Cerebellar cortex (tissue), 1 donor: ENCODE measurements around the gene KMT2B.
"Not testable (repeated sequence)": the region's sequence is repeated elsewhere in the genome, so short reads cannot be mapped to it uniquely, and the experiment has no call there.

Experiments used
- DNase-seq: peaks from one replicate; pipeline ENCODE4 v3.0.0-alpha.2; 2015; ENCODE audit warnings: low spot score

Gene KMT2B, protein sequence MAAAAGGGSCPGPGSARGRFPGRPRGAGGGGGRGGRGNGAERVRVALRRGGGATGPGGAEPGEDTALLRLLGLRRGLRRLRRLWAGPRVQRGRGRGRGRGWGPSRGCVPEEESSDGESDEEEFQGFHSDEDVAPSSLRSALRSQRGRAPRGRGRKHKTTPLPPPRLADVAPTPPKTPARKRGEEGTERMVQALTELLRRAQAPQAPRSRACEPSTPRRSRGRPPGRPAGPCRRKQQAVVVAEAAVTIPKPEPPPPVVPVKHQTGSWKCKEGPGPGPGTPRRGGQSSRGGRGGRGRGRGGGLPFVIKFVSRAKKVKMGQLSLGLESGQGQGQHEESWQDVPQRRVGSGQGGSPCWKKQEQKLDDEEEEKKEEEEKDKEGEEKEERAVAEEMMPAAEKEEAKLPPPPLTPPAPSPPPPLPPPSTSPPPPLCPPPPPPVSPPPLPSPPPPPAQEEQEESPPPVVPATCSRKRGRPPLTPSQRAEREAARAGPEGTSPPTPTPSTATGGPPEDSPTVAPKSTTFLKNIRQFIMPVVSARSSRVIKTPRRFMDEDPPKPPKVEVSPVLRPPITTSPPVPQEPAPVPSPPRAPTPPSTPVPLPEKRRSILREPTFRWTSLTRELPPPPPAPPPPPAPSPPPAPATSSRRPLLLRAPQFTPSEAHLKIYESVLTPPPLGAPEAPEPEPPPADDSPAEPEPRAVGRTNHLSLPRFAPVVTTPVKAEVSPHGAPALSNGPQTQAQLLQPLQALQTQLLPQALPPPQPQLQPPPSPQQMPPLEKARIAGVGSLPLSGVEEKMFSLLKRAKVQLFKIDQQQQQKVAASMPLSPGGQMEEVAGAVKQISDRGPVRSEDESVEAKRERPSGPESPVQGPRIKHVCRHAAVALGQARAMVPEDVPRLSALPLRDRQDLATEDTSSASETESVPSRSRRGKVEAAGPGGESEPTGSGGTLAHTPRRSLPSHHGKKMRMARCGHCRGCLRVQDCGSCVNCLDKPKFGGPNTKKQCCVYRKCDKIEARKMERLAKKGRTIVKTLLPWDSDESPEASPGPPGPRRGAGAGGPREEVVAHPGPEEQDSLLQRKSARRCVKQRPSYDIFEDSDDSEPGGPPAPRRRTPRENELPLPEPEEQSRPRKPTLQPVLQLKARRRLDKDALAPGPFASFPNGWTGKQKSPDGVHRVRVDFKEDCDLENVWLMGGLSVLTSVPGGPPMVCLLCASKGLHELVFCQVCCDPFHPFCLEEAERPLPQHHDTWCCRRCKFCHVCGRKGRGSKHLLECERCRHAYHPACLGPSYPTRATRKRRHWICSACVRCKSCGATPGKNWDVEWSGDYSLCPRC (N-terminal part only)

DNA sequence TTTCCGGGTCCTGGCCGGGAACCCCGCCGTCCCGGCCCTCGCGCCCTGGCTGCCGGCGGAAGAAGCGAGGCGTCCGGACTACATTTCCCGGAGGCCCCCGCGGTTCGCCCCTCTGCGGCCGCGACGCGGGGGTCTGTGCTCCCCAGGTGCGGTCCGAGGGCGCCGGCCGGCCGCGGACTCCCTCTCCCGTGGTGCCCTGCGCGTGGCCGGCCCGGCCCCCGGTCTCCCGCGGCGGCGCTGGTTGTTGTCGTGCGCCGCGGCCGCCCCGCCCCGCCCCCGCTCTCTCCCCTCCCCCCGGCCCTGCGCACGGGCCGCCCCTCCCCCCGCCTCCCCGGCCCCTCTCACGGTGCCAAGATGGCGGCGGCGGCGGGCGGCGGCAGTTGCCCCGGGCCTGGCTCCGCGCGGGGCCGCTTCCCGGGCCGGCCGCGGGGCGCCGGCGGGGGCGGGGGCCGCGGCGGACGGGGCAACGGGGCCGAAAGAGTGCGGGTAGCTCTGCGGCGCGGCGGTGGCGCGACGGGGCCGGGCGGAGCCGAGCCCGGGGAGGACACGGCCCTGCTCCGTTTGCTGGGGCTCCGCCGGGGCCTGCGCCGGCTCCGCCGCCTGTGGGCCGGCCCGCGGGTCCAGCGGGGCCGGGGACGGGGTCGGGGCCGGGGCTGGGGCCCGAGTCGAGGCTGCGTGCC, at the start of gene KMT2B:
Gene KMT2B (plus strand): TSS at position 339 of the 680 bp plus-strand sequence. CDS start 16 bp downstream, at position 355.
- no peak for DNase-seq

DNA sequence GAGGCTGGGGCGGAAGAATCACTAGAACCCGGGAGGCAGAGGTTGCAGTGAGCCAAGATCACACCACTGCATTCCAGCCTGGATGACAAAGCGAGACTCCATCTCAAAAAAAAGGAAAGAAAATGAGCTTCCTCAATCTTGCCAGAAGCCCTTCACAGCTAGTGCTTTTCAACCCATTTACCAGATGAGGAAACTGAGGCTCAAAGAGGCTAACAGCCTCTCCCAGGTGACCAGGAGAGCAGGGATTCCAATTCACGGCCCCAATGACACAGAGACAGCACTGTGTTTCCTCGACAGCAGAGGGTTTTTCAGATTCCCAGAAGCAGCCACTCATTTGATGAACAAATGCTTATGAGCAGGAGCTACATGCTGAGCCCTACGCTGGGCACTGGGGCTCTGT, 48.2 kb upstream of the KMT2B start:
- DNase-seq, result no peak

DNA sequence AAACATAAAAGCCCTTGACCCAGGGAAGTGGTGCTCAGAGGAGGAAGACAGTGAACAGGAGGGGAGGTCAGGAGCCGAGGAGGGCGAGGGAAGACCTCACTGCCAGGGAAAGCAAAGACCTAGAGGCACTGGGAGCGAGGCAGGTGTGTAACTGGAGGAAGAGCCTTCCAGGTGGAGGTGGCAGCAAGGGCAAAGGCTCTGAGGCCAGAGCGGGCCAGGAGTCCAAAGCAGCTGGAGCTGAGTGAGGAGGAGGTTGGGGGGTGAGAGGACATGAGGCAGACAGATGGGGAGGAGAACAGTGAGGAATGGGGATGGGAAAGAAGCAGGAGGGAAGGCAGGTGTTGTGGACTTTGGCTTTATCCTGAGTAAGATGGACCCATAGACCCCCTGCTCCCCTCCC, 47.8 kb upstream of the KMT2B start:
- no peak for DNase-seq

DNA sequence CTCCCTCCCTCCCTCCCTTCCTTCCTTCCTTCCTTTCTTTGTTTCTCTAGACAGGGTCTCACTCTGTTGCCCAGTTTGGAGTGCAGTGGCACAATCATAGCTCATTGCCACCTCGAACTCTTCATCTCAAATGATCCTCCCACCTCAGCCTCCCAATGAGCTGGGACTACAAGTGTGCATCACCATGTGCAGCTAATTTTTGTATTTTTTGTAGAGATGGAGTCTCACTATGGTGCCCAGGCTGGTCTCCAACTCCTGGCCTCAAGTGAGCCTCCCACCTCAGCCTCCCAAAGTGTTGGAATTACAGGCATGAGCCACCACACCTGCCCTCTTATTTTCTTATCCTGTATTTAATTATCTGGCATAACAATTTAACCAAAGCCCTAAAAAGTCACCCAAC, 47.1 kb upstream of the KMT2B start:
- no peak for DNase-seq

DNA sequence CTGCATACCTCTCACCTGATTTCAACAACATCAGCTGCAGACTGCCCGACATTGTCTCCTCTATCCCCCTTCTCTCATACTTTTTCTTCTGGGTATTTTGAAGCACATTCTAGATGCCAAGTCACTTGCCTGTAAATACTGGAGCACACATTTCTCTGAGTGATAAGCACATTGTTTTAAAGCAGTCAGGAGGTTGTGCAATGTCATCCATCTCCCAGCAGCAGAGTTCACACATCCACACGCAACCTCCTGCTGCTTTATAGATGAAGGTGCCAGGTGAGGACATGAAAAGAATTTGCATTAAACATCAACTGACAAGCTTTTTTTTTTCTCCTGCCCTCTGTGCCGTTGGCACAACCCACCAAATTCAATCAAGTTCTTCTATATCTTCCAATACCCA, 46.0 kb upstream of the KMT2B start:
- no peak for DNase-seq

DNA sequence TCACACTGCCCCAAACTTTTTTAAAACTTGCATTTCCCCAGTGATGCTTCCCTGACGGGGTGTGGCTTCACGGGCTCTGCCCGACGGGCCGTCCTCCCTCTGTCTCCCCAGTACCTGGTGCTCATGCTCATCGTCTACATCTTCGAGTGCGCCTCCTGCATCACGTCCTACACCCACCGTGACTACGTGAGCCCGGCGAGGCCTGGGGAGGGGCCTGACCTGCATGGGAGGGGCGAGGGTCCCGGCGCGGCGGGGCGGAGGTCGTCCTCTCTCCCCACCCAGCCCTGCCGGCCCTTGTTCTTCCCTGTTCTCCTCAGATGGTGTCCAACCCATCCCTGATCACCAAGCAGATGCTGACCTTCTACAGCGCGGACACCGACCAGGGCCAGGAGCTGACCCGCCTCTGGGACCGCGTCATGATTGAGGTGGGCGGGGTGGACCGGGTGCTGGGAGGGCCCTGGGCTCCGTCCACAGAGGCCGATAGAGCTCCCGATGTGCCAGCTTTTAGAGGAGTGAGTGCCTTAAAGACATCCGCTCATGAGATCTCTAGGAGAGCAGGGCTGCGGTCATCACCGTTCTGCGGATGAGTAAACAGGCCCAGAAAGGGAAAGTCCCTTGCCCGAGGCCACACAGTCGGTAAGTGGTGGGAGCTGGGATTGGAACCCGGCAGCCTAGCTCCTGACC, 44.5 kb upstream of the KMT2B start:
- no peak for DNase-seq

DNA sequence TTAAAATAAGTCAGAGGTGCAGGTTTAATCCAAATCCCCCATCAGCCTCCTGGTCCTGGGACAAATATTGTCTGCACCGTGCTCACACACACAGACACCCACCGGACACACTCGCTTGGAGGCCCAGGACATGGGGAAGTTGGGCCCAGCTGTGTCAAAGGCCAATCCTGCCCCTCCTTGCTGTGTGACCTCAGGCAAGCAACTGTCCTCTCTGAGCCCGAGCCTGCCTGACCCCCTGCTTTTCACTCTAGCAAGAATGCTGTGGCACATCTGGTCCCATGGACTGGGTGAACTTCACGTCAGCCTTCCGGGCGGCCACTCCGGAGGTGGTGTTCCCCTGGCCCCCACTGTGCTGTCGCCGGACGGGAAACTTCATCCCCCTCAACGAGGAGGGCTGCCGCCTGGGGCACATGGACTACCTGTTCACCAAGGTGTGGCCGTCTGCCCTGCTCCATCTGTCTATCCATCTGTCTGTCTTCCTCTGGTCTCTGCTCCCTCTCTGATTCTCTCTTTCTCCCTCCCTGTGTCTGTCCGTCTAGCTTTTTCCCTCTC, 42.1 kb upstream of the KMT2B start:
- no peak for DNase-seq

DNA sequence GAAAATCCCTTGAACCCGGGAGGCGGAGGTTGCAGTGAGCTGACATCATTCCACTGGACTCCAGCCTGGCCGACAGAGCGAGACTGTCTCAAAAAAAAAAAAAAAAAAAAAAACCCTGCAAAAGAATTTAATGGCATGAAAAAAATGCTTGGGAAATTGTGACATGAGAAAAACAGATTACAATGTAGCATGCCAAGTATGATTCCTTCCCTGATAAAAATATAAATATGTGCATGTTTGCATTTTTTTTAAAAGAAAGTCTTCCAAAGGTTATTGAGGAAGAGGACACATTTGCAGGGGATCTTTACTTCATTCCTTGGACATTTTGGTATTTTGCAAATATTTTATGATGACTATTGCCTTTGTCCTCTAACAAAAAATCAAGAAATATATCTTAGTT, 28.0 kb upstream of the KMT2B start:
- no peak for DNase-seq

DNA sequence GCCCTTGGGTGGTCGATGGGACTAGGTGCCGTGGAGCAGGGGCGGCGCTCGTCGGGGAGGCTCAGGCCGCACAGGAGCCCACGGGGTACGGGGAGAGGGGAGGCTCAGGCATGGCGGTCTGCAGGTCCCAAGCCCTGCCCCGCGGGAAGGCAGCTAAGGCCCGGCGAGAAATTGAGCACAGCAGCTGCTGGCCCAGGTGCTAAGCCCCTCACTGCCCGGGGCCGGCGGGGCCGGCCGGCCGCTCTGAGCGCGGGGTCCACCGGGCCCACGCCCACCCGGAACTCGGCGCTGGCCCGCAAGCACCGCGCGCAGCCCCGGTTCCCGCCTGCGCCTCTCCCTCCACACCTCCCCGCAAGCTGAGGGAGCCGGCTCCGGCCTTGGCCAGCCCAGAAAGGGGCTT, 26.7 kb upstream of the KMT2B start:
- DNase-seq, result not testable (repeated sequence)

DNA sequence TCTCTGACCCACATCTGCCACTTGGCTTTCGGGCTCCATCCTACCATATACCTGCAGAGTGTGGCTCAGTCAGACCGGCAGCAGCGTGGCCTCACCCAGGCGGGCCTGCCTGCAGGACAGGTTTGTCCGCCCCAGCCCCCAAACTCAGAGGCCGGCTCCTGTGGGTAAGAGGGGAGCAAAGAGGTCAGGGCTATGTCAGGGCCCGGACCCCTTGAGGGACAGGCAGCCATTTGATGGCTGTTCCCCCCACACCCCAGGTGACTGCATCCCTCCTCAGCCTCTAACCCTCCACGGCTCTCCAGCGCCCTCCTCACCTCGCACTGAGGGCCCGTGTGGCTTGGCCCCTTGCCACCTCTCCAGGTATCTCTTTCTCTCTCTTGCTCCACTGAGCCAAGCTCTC, 25.8 kb upstream of the KMT2B start:
- no peak for DNase-seq

DNA sequence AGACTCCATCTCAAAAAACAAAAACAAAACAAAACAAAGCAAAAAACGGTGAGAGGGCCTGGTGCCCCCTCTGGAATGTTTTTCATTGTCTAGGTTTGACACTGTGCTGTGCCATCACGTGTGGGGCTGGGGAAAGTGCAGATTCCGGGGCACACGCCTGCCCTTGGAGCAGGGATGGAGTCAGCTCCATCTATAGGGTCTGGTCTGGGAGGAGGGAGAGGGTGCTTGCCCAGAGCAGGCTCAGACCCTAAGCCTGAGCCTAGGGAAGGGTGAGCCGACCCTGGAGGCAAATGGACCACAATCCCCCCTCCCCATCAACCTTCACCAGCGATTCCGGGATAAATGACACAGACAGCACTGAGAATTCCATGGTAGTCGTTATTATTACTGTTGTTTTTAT, 24.4 kb upstream of the KMT2B start:
- no peak for DNase-seq

DNA sequence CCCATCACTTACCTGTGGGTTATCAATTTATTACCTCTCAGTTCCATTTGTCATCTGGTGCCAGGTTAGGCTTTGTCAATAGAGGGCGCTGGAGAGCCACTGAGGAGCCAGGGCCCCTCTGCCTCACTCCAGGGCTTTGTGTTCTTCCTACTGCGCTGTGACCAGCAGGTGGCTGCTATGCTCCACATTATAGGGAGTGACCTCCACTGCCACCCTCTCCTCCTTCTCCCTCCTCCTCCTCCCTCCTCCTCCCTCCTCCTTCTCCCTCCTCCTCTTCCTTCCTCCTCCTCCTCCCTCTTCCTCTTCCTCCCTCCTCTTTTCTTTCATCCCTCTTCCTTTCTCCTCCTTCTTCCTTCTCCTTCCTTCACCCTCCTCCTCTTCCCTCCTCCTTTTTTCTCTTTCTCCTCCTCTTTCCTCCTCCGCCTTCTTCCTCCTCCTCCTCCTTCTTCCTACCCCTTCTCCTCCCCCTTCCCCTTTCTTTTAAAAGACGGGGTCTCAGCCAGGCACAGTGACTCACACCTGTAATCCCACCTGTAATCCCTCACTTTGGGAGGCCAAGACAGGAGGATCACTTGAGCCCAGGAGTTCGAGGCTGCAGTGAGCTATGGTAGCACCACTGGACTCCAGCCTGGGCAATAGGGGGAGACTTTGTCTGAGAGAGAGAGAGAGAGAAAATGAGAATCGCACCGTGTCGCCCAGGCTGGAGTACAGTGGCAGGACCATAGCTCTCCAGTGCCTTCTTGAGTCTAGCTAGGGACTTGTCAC, 23.8 kb upstream of the KMT2B start:
- DNase-seq, result peak; percentile 93

DNA sequence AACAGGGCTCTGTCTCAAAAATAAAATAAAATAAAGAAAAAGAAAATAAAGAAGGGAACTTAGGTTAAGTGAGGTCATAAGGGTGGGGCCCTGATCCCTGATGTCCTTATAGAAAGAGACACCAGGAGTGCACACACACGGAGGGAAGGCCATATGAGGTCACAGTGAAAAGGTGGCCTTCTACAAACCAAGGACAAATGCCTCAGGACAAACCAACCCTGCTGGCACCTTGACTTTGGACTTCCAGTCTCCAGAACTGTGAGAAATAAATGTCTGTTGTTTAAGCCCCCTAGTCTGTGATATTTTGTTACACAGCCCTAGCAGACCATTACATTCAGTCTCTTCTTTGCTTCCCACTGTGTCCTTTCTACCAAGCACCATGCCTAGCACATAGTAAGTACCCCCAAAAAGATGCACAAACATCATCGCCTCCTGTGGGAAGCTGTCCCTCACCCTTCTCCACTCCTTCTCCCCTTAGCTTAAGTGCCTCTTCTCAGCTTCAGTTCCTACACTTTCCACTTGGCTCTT, 21.8 kb upstream of the KMT2B start:
- no peak for DNase-seq

DNA sequence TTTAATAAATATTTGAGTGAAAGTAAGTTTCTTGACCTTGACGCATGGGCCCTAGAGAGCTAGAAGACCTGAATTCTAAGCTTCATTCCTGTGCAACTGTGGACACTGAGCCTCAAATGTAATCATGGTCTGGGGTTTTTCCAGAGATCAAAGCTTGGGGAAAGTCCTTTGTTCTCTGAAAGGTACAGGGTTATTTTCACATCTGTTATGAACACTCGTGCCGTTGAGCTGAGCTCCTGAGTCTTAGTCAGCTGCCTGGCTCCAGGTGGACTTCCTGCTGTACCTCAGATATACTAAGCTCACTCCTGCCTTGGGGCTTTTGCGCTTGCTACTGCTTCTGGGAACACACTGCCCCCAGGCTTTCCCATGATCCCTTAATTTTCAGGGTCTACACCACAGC, 21.0 kb upstream of the KMT2B start:
- DNase-seq, result no peak

DNA sequence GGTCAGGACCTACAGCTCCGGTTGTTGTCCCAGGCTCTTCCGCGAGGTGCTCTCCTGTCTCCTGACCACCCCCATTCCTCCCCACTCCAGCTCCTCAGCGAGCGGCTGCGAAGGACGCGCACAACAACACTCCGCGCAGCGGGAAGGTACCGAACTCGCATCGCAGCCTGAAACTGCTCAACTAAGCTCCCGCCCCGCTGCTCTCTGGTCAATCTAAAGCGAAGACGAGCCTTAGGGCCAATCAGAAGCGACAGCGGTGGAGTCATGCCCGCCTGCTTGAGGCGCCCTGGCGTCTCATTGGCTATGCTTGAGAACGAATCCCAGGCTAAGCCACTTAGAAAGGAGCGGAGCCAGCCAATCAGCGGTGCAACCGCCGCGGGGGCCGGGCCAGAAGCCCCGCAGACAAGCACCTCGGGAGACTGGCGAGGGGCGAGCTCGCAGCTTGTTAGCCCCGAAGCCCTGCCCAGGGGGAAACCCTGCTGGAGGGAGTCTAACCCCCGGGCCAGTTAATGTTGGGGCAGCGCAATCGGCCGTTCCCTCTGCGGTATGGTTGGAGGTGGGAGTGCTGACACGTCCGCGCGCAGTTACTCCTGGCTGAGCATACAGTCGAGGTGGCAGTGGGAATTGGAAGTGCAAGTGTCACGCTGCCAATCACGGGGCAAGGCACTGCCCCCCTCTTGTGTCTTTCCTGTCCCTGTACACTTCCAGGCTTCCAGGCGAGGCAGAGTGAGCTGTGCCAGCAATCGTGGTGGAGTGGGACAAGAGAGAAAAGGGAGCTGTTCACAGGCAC, 15.4 kb upstream of the KMT2B start:
- DNase-seq, result peak; percentile 100

DNA sequence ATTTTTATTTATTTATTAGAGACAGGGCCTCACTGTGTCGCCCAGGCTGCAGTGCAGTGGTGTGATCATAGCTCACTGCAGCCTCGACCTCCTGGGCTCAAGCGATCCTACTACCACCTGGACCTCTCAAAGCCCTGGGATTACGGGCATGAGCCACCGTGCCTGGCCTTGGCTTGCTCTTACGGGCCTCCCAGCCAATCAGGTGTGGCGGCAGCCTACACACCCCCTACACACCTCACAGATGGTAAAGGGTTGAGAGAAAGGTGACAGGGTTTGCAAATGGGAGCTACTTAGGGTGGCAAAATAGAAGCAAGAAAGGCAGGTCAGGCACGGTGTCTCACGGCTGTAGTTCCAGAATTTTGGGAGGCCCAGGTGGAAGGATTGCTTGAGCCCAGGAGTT, 14.5 kb upstream of the KMT2B start:
- DNase-seq, result no peak

DNA sequence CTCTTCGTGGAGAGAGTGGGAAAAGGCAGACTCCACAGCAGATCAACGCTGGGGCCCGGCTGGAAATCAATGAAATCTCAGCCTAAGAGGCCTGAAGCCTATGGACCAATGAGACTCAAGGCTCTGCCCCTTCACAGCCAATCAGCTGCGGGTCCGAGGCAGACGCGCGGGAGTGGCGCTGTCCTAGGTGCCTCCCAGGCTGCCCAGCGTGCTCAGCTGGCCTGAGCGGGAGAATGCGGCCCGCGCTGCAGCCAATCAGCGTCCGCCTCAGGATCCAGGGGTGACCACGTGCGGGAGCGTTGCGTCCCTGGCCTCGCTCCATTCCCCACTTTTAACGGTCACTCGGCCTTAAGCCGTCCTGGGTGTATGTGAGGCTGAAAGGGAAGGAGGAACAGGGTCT, 13.6 kb upstream of the KMT2B start, which contains the start of gene ZBTB32:
Gene ZBTB32 (plus strand): TSS at position 341 of the 400 bp plus-strand sequence. CDS start 10,069 bp downstream, outside the sequence.
- peak; percentile 43 for DNase-seq

DNA sequence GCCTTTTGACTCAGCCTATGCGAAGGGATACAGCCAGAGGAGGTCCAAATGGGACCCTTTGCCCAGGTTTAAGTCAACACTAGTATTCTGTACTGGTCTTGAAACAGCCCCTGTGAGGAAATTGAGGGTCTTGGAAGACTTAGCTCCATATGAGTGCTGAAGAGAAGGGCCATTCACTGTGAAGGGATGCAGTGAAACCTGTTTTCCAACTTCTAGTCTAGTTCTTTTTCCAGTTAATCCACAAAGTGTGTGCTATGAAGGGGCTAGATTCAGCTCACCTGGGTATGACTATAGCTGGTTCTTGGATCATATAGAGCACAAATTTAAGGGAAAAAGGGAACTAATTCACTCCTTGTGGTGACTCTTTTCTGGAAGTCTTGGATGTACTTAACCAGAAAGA, 9.4 kb upstream of the KMT2B start:
- DNase-seq, result no peak
